B cell (primary cell): ENCODE data around the gene ADPRS. TPM values are rescaled to one million over a fixed set of nuclear protein-coding genes. Genes with fewer than 3 reads are reported as not detected.

Experiments used
- ATAC-seq: fragments of 200-7000 bp; cut with Tn5 transposase; one replicate; pipeline ENCODE4 v1.10.0; 2021; ENCODE audit warnings: low read depth, mild to moderate bottlenecking, moderate number of reproducible peaks, moderate library complexity
- CTCF ChIA-PET: fragments of 350-600 bp; sonication (Branson Sonifier 250); formaldehyde crosslinking; loops from one replicate; lab custom pipeline; 2021; ENCODE audit warnings: antibody characterized with exemption, inconsistent platforms; lab: Charles Lee
- POLR2A ChIA-PET: fragments of 350-600 bp; sonication (Branson Sonifier 250); formaldehyde crosslinking; loops from one replicate; lab custom pipeline; 2021; ENCODE audit warnings: antibody characterized with exemption; lab: Charles Lee
- DNase-seq: peaks from one replicate; pipeline ENCODE4 v3.0.0; 2013
- H2AFZ ChIP-seq: 2 replicates; pipeline ENCODE4 v1.6.1; 2012; ENCODE audit warnings: mild to moderate bottlenecking, low read depth, low read length; ENCODE audit not compliant: insufficient read depth, poor library complexity, severe bottlenecking
- H3K27ac ChIP-seq, 2 donors: 1 replicate in 1 of 2; 2 replicates in 1 of 2; pipeline ENCODE4 v1.5.1; 2012 to 2013; ENCODE audit warnings: low read length in 2 of 2, mild to moderate bottlenecking in 2 of 2, moderate library complexity in 1 of 2
- H3K27me3 ChIP-seq, 4 experiments: fragments of 200-600 bp in 1 of 4; sonication (generic) in 1 of 4; replicated peaks in 1 of 4; 1 replicate in 2 of 4; 2 replicates in 2 of 4; pipeline versions ENCODE4 v1.6.1 to v1.7.0; 2013 to 2016; ENCODE audit warnings: low read length in 3 of 4, mild to moderate bottlenecking in 2 of 4, mixed read lengths in 1 of 4, moderate library complexity in 1 of 4; ENCODE audit not compliant: insufficient read depth in 4 of 4, control insufficient read depth in 3 of 4; ENCODE audit errors: control extremely low read depth in 1 of 4
- H3K36me3 ChIP-seq, 2 experiments: replicated peaks in 1 of 2; 1 replicate in 1 of 2; 2 replicates in 1 of 2; pipeline versions ENCODE4 v1.6.1 to v1.7.1; 2013; ENCODE audit warnings: low read length in 1 of 2; ENCODE audit not compliant: insufficient read depth in 2 of 2, control insufficient read depth in 1 of 2; ENCODE audit errors: control extremely low read depth in 1 of 2, extremely low read depth in 1 of 2
- H3K4me1 ChIP-seq, 2 donors: fragments of 200-600 bp in 1 of 2; sonication (generic) in 1 of 2; 1 replicate in 1 of 2; 2 replicates in 1 of 2; pipeline versions ENCODE4 v1.5.1 to v1.6.1; 2013 to 2017; ENCODE audit warnings: low read length in 2 of 2; ENCODE audit not compliant: control insufficient read depth in 2 of 2, insufficient read depth in 2 of 2
- H3K4me2 ChIP-seq: replicated peaks from 2 replicates; pipeline ENCODE3; 2012; ENCODE audit warnings: mild to moderate bottlenecking, low read depth, low read length; ENCODE audit not compliant: poor library complexity, severe bottlenecking
- H3K4me3 ChIP-seq, 5 experiments: fragments of 200-600 bp in 1 of 5; sonication (generic) in 1 of 5; 1 replicate in 3 of 5; 2 replicates in 2 of 5; pipeline versions ENCODE4 v1.5.1 to v1.7.0; 2011 to 2016; ENCODE audit warnings: low read length in 4 of 5, mild to moderate bottlenecking in 4 of 5, low read depth in 2 of 5, control low read depth in 1 of 5, moderate library complexity in 1 of 5; ENCODE audit not compliant: insufficient read depth in 1 of 5; ENCODE audit errors: control extremely low read depth in 1 of 5, extremely low read depth in 1 of 5
- H3K79me2 ChIP-seq: fragments of 200-600 bp; sonication (generic); one replicate; pipeline ENCODE4 v1.6.0; 2016; ENCODE audit warnings: low read length; ENCODE audit not compliant: control insufficient read depth, insufficient read depth
- H3K9ac ChIP-seq: fragments of 200-600 bp; sonication (generic); 2 replicates; pipeline ENCODE4 v1.6.1; 2017; ENCODE audit warnings: mild to moderate bottlenecking, low read length, moderate library complexity
- H3K9me3 ChIP-seq, 3 donors: one replicate each; pipeline versions ENCODE4 v1.6.1 to v1.7.1; 2013; ENCODE audit warnings: low read length in 2 of 3; ENCODE audit not compliant: control insufficient read depth in 2 of 3, insufficient read depth in 1 of 3; ENCODE audit errors: control extremely low read depth in 1 of 3
- H4K20me1 ChIP-seq: 2 replicates; pipeline ENCODE4 v1.6.0; 2012; ENCODE audit warnings: mild to moderate bottlenecking, low read length; ENCODE audit not compliant: insufficient read depth, control insufficient read depth, poor library complexity, severe bottlenecking
- H3K27ac Mint-ChIP-seq: one replicate; pipeline ENCODE4 v1.8.0; 2021; ENCODE audit warnings: mixed read lengths
- H3K27me3 Mint-ChIP-seq: one replicate; pipeline ENCODE4 v1.8.0; 2021; ENCODE audit warnings: mixed read lengths
- H3K4me1 Mint-ChIP-seq: one replicate; pipeline ENCODE4 v1.8.0; 2021; ENCODE audit warnings: mixed read lengths
- H3K4me3 Mint-ChIP-seq: one replicate; pipeline ENCODE4 v1.8.0; 2021; ENCODE audit warnings: mixed read lengths
- H3K9me3 Mint-ChIP-seq: one replicate; pipeline ENCODE4 v1.8.0; 2022; ENCODE audit warnings: mixed read lengths; ENCODE audit not compliant: insufficient read depth
- CTCF ChIP-seq: fragments of 200-600 bp; IDR thresholded peaks from one replicate; pipeline ENCODE4 v1.8.0; 2022; ENCODE audit warnings: antibody characterized with exemption, mild to moderate bottlenecking
- EZH2 ChIP-seq: IDR thresholded peaks from 2 replicates; pipeline ENCODE4 v1.6.1; 2012; ENCODE audit warnings: borderline replicate concordance, low read depth, mild to moderate bottlenecking, moderate library complexity, low read length; ENCODE audit not compliant: insufficient read depth, poor library complexity, severe bottlenecking
- WGBS: methylation state at CpG from one replicate; pipeline ENCODE4 v1.1.5; 2013; ENCODE audit warnings: missing lambda C conversion rate; ENCODE audit not compliant: insufficient coverage; 5-methylcytosine and 5-hydroxymethylcytosine counted together
- intact Hi-C: fragments of 100-400 bp; cut with micrococcal nuclease; formaldehyde crosslinking; loops from one replicate; pipeline ENCODE4 v1.10.0; 2022
- polyA plus RNA-seq: library from polyadenylated mRNA; depleted of rRNA; stranded (reverse); fragments of >200 nt; gene quantifications from 2 replicates; pipeline ENCODE4 v1.2.3, GENCODE V29; 2012
- total RNA-seq, 2 donors: library from RNA; stranded (reverse); fragments of 120-200 nt in 1 of 2; gene quantifications; 1 replicate in 1 of 2; 2 replicates in 1 of 2; pipeline versions ENCODE4 v1.2.3 to v1.2.4, GENCODE V29; 2013 to 2022

The ADPRS gene
- total and polyA plus RNA-seq, 2 donors (not counting 1 experiment from before 2014, with no cell fraction given): 15.0 to 20.9 TPM

- ChIA-PET CTCF (interaction anchor here (0.8 to 7.4 kb wide), 7 partner anchors 35 to 325 kb away, joined by 3 to 56 read pairs (median 4); partner anchors contain the start of gene TRAPPC3), POLR2A (no interaction called here)
- Mint-ChIP-seq H3K9me3 (no peaks in the 10 kb centered on the region), H3K4me3 (no peak overlapping the region), H3K4me1 (peaks cover 5% of the 10 kb centered on the region), H3K27me3 (no peaks in the 10 kb centered on the region), H3K27ac (no peak overlapping the region)
- no peaks in the 10 kb centered on the region for H3K27me3 ChIP-seq
- no peak overlapping the region for H2AFZ ChIP-seq
- peaks cover 0 to 45% of the 10 kb centered on the region in 2 experiments for H3K36me3 ChIP-seq
- no peaks in the 10 kb centered on the region for H3K9me3 ChIP-seq
- H3K27ac ChIP-seq: no peak overlapping the region
- DNase-seq (no peak), ATAC-seq (no peak)
- intact Hi-C loops: loop anchor here (5.0 kb wide), 1 partner anchor 1336 kb away; no protein-coding TSS in a partner anchor
- H3K4me2 ChIP-seq: no peak overlapping the region
- 69% methylated on average over 10 of the region's 16 CpGs for WGBS
- no peak for TF ChIP-seq EZH2
- TF ChIP-seq CTCF: no peak
- no peak overlapping the region for H3K9ac ChIP-seq
- peaks cover 9% of the 10 kb centered on the region for H3K79me2 ChIP-seq
- no peaks in the 10 kb centered on the region for H4K20me1 ChIP-seq
- H3K4me1 ChIP-seq: peaks cover 0 to 7% of the 10 kb centered on the region in 2 donors
- H3K4me3 ChIP-seq: no peak overlapping the region
Measured at GRCh38 chr1:36096500-36097432, 8.1 kb downstream of the ADPRS start.
